ENCODE measurements around the gene RGS6.

The RGS6 gene

DNA sequence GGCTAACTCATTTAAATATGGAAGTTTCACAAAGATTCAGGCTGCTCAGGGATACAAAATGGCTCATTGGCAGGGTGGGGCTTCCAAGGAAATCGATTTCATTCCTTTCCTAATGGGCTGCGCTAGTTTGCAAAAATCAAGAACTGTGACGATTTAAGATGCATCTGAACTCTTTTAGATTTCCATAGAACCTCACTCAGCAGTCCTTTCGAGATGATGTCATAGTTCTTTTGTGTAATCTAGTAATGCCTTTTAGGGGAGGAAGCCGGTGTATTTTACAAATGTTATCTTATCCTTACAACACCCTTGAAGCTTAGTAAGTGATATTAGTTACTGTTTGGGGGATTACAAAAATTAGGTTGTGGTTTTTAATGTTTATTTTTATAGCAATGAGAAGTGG is 239.8 kb downstream of the RGS6 start:
- no peak for DNase-seq

DNA sequence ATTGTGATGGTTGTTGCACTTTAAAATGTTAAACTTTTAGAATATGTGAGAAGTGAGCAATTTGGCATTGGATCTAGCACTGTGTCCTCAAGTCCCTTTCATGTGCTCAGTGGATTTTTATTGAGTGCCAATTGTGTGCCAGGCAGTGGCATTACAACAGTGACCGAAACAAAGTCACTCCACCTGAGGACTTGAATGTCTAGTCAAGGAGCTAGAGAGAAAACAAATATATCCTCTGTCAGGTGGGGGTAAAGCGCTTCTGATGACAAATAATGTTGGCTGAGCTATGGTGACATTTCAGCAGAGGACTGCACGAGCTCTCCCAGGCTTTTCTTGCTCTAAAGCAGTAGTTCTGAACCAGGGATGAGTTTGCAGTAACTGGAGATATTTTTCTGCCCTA is 240.4 kb downstream of the RGS6 start:
- no peak for DNase-seq

DNA sequence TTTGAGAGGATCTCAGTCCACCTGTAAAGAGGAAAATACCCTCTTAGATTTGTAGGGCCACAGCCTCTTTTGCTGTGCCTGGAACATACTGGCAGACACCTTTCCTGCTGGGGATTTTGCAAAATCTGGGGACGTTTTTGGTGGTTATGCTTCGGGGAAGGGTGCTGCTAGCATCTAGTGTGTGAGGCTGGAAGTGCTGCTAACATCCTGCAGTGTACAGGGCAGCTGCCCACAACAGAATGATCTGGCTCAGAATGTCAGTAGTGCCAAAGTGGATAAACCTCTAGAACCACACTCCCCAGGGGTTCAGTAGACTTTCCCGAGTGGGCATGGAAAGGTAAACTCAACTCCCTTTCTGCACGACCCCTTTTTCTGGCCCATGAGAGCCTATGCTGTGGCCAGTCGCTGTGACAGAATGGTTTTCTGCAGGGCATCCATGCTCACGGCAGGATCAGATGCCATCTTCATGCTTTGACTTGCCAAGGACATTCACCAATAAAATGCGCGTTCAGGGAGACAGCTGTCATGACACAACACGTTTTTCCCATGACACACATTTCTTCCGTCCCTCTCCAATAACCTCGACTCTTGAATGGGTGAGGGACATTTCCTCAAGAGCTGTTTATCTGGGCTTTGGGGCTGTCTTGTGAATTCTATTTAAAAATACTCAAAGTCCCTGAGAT is 240.9 kb downstream of the RGS6 start:
- no peak for DNase-seq

DNA sequence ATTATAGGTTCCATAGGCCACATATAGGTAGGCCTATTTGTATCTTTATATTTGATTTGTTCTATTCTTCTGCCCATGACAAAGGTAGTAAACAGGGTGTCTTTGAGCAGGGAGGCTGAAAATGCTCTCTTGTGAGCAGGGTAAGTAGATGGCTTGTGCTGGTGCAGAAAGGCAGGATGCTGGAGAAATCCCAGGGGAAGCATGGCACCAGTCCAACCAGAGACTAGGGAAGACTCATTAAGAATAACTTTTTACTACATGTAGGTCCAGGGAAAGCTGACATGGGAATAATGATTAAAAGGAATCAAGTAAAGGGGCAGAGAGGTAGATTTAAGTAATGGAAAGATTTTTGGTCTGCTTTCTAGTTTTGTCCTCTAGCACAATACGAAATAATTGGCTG is 245.0 kb downstream of the RGS6 start:
- no peak for DNase-seq

DNA sequence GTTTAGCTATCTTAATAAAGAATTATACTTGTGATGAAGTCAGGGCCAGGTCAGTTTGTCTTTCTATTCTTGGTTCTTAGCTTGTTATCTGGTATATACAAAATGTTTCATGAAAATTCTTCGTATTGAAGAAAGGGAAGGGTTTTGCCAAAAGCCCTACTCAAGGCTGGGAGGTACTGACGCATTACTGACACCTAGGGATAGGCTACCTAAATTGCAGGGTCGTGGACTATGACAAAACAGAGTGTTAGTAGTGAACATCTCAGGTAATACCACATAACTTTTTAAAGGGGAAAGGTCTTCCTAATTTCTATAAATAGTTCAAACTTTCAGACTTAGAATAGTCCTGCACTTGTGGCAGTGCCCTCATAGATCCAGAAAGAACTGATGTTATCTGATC is 246.3 kb downstream of the RGS6 start:
- no peak for DNase-seq

DNA sequence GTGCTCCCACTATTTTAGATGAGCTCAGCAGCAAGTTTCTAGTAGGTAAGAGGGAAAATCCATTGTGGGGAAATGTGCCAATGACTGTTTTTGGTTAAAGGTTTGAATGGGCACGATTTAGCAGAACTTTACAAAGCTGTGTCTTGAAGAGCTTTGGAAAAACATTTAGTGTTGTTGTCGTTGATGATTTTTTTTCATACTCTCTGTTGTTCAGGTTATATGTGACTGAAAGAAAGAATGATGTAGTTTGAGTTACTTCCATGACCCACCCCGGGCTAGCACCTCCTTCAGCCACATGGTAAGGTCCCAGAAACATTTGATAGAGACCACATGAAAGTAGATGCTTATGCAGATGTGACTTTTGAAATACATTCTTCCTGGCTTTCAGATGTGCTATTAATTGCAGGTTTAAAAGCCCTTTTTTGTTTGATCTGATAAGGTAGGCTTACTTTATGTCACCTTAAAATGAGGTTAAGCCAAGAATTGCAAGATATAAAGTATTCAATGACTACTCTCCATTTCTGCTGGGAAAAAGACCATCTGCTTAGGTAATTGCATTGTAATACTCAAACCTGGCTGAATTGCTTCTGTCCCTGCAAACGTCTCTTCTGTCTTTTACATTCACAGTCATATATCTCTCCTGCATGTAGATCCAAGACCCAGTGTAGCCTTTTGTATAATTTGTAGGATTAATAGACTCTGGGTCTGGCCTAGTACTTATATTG is 250.6 kb downstream of the RGS6 start:
- DNase-seq: no peak

DNA sequence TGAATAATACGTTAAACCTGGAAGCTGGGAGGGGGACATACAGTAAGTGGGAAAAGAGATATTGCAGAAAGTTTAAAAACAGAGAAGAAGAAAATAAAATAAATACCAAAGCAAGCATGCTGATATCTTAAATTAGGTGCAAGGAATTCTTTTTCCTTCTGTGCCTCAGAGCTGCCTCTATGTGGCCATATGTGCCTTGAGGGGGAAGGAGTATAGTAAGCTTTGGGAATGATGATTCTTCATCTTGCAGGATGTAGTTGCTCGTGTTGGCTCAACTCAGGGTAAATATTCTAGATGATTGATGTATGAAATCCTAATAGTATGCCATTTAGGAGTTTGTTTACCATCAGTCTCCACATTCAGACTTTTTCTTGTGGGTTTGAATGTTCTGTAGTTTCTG is 251.4 kb downstream of the RGS6 start:
- DNase-seq: no peak

DNA sequence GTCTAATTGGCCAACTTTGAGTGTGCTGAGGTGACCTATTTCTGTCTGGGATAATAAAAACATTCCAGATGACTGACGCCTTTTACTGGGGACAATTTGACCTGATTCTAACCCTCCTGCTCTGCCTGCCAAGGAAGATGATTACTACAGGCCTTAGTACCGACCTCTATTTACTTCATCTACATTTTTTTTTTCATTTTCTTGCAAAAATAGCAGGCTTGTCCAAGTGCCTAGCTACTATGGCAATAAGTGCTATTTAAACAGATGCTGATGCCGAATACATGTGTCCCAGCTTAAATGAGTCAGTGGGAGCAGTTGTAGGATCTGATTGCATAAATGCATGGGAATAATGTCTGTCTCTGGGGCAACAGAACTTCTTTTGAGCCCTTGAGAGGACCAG is 254.3 kb downstream of the RGS6 start:
- DNase-seq: peak; percentile 46

DNA sequence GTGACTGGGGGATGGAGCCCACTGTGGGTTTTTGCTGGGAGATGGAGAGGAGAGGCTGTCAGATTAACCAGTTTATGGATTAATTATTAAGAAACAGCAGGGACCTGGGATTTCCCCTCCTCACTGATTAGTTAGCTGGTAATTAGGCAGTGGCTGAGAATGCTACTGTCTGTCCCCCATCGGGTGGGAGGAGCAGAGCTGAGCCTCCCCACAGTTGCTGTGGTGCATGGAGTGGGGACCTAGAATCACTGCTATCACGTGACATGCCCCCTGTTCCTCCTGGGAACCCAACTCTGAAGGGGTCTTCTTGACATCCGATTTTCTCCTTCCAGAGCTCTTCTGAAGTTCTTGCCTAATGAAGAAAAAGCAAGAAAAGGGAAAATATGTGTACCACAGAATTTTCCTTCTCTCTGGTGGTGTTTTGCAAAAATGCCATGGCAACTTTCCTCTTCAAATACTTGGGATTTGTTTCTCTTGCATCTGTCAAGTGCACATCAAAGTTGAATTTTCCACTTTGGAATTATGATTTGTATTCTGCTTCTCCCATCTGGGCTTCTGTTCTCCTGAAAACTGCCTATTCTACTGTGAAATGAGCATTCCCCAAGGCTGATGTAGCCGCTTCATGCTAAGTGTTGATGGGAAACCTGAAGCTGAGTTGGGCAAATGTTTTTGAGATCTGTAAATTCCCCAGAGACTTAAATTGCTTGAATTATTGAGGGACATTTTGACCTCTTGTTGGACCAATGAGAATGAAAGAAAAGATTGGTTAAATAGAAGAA is 264.2 kb downstream of the RGS6 start:
- DNase-seq: no peak

DNA sequence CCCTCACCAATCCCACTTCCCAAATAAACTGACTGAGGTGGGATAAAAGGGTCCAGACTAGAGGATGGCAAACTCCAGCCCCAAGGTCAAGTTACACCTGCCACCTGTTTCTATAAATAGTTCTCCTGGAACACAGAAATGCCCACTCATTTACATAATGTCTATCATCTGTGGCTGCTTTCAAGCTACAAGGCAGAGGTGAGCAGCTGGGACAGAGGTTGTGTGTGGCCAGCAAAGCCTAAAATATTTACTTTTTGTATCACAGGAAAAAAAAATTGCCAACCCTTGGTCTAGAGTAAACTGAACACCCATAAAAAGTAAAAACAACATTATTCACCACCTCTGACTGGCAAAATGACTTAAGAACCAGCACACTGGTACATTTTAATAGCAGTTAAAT is 269.4 kb downstream of the RGS6 start:
- no peak for DNase-seq

DNA sequence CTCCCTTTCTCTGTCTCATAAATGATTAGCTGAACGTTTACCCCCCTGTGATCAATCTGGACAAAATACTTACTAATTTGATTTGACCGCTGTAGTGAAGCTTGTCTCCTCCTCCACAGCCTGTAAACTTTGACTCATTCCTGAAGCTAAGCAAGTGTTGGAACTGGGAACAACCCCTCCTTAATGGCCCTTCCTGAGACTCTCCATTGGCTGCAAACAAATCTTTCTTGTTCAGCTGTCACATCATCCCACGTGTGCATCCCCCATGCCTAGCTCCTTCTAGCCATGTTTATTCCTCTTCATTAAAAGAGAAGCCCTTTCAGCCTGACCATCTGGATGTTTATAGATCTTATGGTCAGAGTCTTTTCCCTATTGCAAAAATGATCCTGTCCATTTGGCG is 281.2 kb downstream of the RGS6 start:
- no peak for DNase-seq

DNA sequence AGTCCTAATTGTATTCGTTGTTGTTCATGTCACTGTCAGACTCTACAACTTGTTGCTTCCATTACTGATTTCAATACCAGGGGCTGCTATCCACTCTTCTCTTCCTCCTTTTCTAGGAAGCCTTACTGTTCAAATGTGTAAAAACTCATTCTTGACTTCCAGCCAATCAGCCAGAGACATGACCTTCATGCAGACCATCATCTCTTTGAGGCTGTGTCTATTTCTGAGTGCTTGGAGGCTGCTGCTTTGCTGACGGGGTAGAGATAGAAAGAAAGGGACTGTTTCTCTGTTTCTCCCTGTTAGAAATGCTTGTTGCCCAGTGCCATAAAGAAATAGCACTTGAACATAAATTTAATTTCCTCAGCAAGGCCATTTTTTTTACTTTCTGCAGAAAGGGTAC is 282.9 kb downstream of the RGS6 start:
- DNase-seq: no peak

DNA sequence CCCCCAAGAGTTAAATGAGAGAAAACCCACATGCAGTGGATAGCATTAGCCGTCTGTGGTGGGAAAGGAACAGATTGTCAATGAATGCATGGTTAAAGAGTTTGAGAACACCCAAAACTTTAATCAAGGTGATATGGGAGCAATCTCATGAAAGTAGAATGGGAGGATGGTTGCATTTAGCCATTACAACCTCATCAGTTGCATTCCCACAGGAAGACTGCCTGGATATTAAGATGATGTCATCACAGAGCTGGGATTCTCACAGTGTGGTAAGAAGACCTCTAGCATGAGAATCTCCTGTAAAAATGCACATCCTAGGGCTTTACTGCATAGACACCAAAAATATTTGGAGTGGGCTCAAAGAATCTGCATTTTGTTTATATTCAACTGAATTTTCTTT is 284.9 kb downstream of the RGS6 start:
- DNase-seq: no peak

DNA sequence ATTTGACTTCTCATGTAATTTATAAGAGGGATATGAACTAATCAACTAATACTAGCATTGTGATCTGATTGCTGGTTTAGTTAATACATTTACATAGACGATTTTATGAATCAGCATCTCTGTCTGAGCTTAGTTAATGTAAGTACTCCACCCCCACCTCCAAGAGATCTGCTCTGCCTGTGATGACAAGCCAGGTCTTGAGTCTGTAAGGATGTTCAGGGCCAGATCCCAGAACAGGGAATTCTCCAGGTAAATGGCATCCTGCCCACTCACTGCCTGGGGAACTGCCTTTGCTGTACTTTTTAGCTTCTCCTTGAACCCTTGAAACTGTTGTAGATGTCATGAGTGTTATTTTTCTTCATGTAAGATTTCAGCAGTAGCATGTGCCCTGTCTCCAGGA is 289.8 kb downstream of the RGS6 start:
- no peak for DNase-seq

DNA sequence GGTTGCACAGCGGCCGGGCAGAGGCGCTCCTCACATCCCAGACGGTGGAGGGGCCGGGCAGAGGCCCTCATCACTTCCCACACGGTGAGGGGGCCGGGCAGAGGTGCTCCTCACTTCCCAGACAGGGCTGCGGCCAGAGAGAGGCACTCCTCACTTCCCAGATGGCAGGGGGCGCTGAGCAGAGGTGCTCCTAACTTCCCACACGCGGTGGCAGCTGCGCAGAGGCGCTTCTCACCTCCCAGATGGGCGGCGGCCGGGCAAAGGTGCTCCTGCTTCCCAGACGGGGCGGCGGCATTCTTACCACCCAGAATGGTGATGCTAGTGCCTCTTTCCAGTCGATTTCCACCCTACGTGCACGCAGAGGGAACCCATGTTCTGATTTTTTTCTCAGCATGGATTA is 304.4 kb downstream of the RGS6 start:
- no peak for DNase-seq

DNA sequence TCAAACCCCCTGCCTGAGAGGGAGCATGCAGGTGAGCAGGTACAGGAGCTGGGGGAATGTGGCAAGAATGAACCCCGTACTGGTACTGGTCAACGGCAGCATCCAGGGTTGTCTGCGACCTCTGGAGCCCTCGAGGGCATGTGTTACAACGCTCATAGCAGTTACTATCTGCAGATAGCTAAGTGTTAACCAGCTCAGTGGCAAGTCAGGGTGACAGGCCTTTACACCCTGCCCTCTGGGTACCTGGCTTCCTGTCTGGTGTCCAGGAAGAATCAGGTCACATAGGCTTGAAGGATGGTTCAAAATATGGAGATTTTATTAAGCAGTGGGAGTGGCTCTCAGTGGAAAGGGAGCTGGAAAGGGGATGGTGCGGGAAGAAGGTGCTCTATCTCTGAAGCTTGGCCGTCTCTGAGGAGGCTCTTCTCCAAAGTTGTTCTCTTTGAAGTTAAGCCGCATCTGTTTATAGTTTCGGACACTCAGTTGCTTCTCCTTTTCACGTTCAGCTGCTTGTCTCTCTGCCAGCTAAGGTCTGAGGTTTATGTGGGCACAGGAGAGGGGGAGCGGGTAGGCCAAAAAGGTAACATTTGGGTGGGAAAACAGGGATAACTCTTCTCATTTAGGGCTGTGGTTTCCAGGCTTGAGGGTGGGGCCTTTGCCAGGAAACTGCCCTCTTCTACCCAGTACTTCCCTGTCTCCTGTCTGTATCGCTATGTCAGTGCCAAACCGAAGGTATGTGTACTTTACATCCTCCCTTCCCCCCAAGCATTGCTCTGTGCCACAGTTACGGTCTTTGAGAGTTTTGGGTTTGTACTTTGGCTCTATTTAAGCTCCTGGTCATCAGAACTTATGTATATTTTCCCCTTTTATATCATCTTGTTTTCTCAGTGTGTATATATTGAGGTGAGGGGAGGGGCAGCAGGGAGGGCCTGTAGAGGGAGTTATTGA is 305.8 kb downstream of the RGS6 start:
- no peak for DNase-seq

DNA sequence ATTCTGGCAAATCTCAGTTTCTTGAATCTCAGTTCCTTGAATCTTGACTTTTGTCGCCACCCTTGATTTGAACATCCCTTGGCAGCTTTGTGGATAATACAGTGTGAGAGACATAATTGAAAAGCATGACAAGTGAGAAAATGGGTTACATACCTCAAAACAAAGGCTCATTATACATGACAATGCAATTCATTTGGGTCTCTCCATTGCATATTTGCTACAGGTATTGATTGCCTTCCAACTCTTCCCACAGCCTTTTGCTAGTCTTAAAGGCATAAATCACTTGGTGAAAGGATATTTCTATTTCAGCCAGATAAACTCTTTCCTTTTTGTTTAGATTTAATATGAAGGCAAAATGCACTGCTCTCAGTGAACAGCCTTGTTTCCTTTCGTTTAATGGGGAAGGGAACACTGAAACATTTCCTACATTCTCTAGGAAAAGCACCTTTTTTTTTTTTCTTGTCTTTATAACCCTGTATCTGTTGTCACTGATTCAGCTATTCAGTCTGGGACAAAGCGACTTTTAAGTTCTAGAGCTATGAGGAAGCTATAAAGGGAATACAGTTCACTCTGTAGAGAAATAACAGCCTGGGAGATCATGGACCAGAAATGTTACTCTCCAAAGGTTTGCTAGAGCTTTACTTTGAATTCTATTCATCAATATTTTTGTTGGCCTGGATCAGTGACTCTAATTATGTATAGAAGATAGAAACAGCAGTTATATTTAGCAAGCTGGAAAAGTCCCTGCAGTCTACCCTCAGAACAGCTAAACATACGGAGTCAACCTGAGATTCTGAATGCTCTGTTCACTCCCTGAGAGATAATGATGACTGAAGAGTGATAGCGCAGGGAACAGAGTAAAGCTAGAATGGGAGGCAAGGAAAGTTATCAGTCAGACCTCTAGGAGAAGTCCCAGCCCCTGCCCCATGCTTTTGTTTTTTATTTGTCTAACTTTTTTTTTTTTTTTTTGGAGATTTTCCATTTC is 311.4 kb downstream of the RGS6 start:
- DNase-seq: no peak

DNA sequence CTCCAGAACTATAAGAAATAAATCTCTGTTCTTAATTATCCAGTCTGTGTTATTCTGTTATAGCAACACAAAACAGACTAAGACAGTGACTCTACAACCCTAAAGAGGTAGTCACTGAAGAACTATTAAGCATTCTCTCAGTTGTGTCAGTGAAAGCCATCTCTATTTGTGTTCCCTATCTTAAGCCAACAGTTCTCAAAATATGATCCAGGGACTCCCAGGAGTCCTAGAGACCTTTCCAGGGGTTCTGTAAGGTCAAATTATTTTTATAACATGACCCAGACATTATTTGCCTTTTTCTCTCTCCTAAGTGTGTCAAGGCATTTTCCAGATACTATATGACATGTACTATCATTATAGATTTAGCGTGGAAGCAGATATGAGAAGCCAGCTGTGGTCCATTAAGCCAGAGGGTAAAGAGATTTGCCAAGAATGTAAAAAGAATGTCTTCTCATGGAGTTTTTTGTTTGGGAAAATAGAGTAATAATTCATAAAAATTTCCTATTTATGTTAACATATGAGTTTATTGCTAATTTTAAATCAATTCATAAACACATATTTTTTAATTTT is 315.8 kb downstream of the RGS6 start:
- DNase-seq: no peak

DNA sequence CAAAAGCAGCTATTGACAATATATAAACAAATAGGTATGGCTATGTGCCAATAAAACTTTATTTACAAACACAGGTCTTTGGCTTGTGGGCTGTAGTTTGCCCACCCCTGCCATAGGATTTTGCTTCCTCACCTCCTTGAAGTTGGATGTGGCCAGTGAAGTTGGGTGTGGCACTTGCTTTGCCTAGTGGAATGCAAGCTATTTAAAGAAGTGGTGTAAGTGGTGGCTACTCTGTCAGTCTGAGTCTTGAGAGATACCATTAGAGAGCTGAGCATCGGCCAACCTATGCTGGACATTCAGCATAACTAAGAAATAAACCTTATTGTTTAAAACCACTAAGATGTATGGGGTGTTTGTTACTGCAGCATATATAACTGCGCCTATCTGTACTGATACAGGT is 321.3 kb downstream of the RGS6 start:
- no peak for DNase-seq

DNA sequence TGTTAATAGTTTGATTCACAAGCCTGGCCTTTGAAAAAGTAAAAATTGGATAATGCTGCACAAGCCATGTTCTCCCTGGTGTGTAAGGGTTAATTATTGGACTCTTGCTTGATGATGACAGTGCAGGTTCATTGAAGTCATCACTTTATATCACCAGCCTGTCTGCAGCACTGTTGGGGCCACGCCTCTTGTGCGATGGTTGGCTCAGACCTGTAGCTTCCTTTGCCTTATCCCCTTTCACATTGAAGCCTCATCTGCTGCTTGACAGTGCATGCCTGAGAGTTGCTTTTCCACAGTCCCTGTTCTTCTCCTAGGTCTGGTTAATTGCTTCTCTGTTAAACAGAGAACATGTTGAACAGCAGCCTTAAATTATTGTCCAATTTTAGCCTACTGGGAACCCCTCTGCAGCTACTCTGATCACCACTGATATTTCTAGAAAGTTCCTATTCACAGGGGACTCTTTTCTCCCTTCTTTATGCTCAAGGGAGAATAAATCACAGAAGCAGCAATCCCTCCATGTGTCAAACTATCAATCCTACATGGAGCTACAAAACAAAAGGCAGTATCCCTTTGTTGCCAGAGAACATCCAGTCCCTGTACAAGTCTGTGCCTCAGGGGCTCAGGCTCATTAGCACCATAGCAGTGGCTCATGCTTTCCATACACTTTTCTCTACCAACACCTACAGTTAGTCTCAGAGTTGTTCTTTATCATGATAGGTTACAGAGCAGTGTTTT is 322.1 kb downstream of the RGS6 start:
- DNase-seq: no peak
